ENCODE measurements around the gene NEIL1. TPM values are rescaled to one million over a fixed set of nuclear protein-coding genes. Genes with fewer than 3 reads are reported as not detected.
"Not testable (repeated sequence)": the region's sequence is repeated elsewhere in the genome, so short reads cannot be mapped to it uniquely, and the experiment has no call there.

The NEIL1 gene
- total RNA-seq, 2 experiments from 2014 or later = 4.0 to 5.6 TPM

- Mint-ChIP-seq H3K27ac (peak overlapping the region; percentile 94), H3K9me3 (no peaks in the 10 kb centered on the region), H3K36me3 (ENCODE audit: low read depth) (peaks cover 27% of the 10 kb centered on the region), H3K4me3 (peak overlapping the region; percentile 90), H3K27me3 (ENCODE audit: low read depth) (no peaks in the 10 kb centered on the region), H3K4me1 (ENCODE audit: low read depth) (peaks cover 27% of the 10 kb centered on the region)
- CTCF ChIA-PET = no interaction called here
- no peak for DNase-seq
- intact Hi-C loops (cut with micrococcal nuclease) = loop anchor here (2.0 to 5.0 kb wide), 3 partner anchors 137 to 432 kb away; partner anchors contain the start of gene PTPN9
Observed at GRCh38 chr15:75369897-75370581, 23.2 kb downstream of the NEIL1 start.

GRCh38 chr15:75371486-75371885 lies 24.6 kb downstream of the NEIL1 start:
- H3K27me3 Mint-ChIP-seq (ENCODE audit: low read depth) = no peaks in the 10 kb centered on the region
- no peaks in the 10 kb centered on the region for H3K9me3 Mint-ChIP-seq
- CTCF ChIA-PET = interaction anchor here (0.7 kb wide), 1 partner anchor 35 kb away, joined by 4 read pairs; the partner anchor contains the start of gene COMMD4
- peak overlapping the region; percentile 53 for H3K27ac Mint-ChIP-seq
- DNase-seq = no peak
- peaks cover 37% of the 10 kb centered on the region for H3K36me3 Mint-ChIP-seq (ENCODE audit: low read depth)
- H3K4me3 Mint-ChIP-seq = no peak overlapping the region
- peaks cover 27% of the 10 kb centered on the region for H3K4me1 Mint-ChIP-seq (ENCODE audit: low read depth)
- intact Hi-C loops (cut with micrococcal nuclease) = no loop called here

GRCh38 chr15:75371901-75372688 lies 25.3 kb downstream of the NEIL1 start:
- H3K27me3 Mint-ChIP-seq (ENCODE audit: low read depth) = no peaks in the 10 kb centered on the region
- no peak overlapping the region for H3K4me3 Mint-ChIP-seq
- peaks cover 22% of the 10 kb centered on the region for H3K4me1 Mint-ChIP-seq (ENCODE audit: low read depth)
- H3K27ac Mint-ChIP-seq = peak overlapping the region; percentile 53
- no peak for DNase-seq
- CTCF ChIA-PET = interaction anchor here (0.6 to 0.7 kb wide), 3 partner anchors 13 to 36 kb away, joined by 3 to 4 read pairs (median 3); partner anchors contain the start of gene COMMD4
- H3K9me3 Mint-ChIP-seq = no peaks in the 10 kb centered on the region
- H3K36me3 Mint-ChIP-seq (ENCODE audit: low read depth) = peaks cover 35% of the 10 kb centered on the region
- intact Hi-C loops (cut with micrococcal nuclease) = no loop called here

- Mint-ChIP-seq H3K4me1 (ENCODE audit: low read depth) (peaks cover 4% of the 10 kb centered on the region), H3K36me3 (ENCODE audit: low read depth) (peaks cover 32% of the 10 kb centered on the region), H3K9me3 (no peaks in the 10 kb centered on the region), H3K4me3 (no peak overlapping the region), H3K27ac (no peak overlapping the region), H3K27me3 (ENCODE audit: low read depth) (no peaks in the 10 kb centered on the region)
- DNase-seq = no peak
- CTCF ChIA-PET = interaction anchor here (1.1 kb wide), 1 partner anchor 13 kb away, joined by 6 read pairs; the partner anchor contains the start of gene MAN2C1
- intact Hi-C loops (cut with micrococcal nuclease) = no loop called here
Observed at GRCh38 chr15:75380773-75381172, 33.9 kb downstream of the NEIL1 start.

- CTCF ChIA-PET = interaction anchor here (0.7 kb wide), 1 partner anchor 9 kb away, joined by 4 read pairs; no protein-coding TSS in a partner anchor
Observed at GRCh38 chr15:75383986-75384385, 37.1 kb downstream of the NEIL1 start.

GRCh38 chr15:75389791-75390382 lies 43.0 kb downstream of the NEIL1 start:
- intact Hi-C loops (cut with micrococcal nuclease) = no loop called here
- peaks cover 12% of the 10 kb centered on the region for H3K4me1 Mint-ChIP-seq (ENCODE audit: low read depth)
- peaks cover 46% of the 10 kb centered on the region for H3K36me3 Mint-ChIP-seq (ENCODE audit: low read depth)
- H3K4me3 Mint-ChIP-seq = no peak overlapping the region
- no peaks in the 10 kb centered on the region for H3K9me3 Mint-ChIP-seq
- H3K27me3 Mint-ChIP-seq (ENCODE audit: low read depth) = no peaks in the 10 kb centered on the region
- no peak overlapping the region for H3K27ac Mint-ChIP-seq
- DNase-seq = no peak
- CTCF ChIA-PET = interaction anchor here (2.0 kb wide), 1 partner anchor 22 kb away, joined by 8 read pairs; the partner anchor contains the start of gene MAN2C1

More at GRCh38 chr15:75383986-75384385, 37.1 kb downstream of the NEIL1 start:
- H3K36me3 Mint-ChIP-seq (ENCODE audit: low read depth) = peaks cover 40% of the 10 kb centered on the region
- H3K27ac Mint-ChIP-seq; intact Hi-C loops (cut with micrococcal nuclease); DNase-seq; H3K27me3 Mint-ChIP-seq (ENCODE audit: low read depth); H3K4me3 Mint-ChIP-seq; H3K9me3 Mint-ChIP-seq: not testable (repeated sequence)
- H3K4me1 Mint-ChIP-seq (ENCODE audit: low read depth) = peaks cover 12% of the 10 kb centered on the region

GRCh38 chr15:75397494-75397893 lies 50.7 kb downstream of the NEIL1 start:
- intact Hi-C loops (cut with micrococcal nuclease) = no loop called here
- no peaks in the 10 kb centered on the region for H3K9me3 Mint-ChIP-seq
- H3K36me3 Mint-ChIP-seq (ENCODE audit: low read depth) = peaks cover 46% of the 10 kb centered on the region
- H3K4me1 Mint-ChIP-seq (ENCODE audit: low read depth) = peaks cover 5% of the 10 kb centered on the region
- H3K27me3 Mint-ChIP-seq (ENCODE audit: low read depth) = no peaks in the 10 kb centered on the region
- DNase-seq = no peak
- CTCF ChIA-PET = interaction anchor here (0.5 to 1.0 kb wide), 2 partner anchors 26 to 48 kb away, joined by 3 to 4 read pairs; no protein-coding TSS in a partner anchor
- H3K27ac Mint-ChIP-seq = no peak overlapping the region
- H3K4me3 Mint-ChIP-seq = no peak overlapping the region

GRCh38 chr15:75403892-75404291 lies 57.1 kb downstream of the NEIL1 start:
- intact Hi-C loops (cut with micrococcal nuclease) = no loop called here

More at GRCh38 chr15:75403892-75404291, 57.1 kb downstream of the NEIL1 start:
- Mint-ChIP-seq H3K27me3 (ENCODE audit: low read depth) (no peaks in the 10 kb centered on the region), H3K27ac (peak overlapping the region; percentile 11), H3K36me3 (ENCODE audit: low read depth) (peaks cover 49% of the 10 kb centered on the region), H3K4me1 (ENCODE audit: low read depth) (peaks cover 28% of the 10 kb centered on the region), H3K9me3 (no peaks in the 10 kb centered on the region), H3K4me3 (no peak overlapping the region)
- no peak for DNase-seq
- CTCF ChIA-PET = interaction anchor here (0.7 to 1.3 kb wide), 4 partner anchors 9 to 554 kb away, joined by 3 to 4 read pairs (median 4); partner anchors contain the start of gene MAN2C1

Small RNA genes lying within 50 kb of the gene (microRNA-seq; reads per million reads assigned to microRNA genes)
- not detected for gene MIR631 (ENCODE audit: borderline microRNAs expressed, borderline replicate concordance)

Other genes starting within 250 kb of the NEIL1 start
- gene C15orf39, start 145.2 kb upstream of the NEIL1 start, total RNA-seq = 1 to 10 TPM; 7.4 to 8.7 TPM
- under 1 TPM in 1 of 2 experiments, not detected in 1; 0.10 TPM for gene GOLGA6C, start 88.7 kb upstream of the NEIL1 start, total RNA-seq
- gene GOLGA6D, start 64.2 kb upstream of the NEIL1 start, total RNA-seq = not detected
- gene COMMD4, start 11.0 kb upstream of the NEIL1 start, total RNA-seq = 10 to 100 TPM; 65.8 to 70.4 TPM
- gene MAN2C1, start 21.6 kb downstream of the NEIL1 start, total RNA-seq = 100 to 1,000 TPM; 228 to 247 TPM
- gene SIN3A, start 104.7 kb downstream of the NEIL1 start, total RNA-seq = 10 to 100 TPM; 83.6 to 84.7 TPM
- gene PTPN9, start 232.3 kb downstream of the NEIL1 start, total RNA-seq = 10 to 100 TPM in 1 of 2 experiments, 1 to 10 TPM in 1; 9.5 to 10.1 TPM